ENCODE results near the gene MIDN.

The MIDN gene

DNA sequence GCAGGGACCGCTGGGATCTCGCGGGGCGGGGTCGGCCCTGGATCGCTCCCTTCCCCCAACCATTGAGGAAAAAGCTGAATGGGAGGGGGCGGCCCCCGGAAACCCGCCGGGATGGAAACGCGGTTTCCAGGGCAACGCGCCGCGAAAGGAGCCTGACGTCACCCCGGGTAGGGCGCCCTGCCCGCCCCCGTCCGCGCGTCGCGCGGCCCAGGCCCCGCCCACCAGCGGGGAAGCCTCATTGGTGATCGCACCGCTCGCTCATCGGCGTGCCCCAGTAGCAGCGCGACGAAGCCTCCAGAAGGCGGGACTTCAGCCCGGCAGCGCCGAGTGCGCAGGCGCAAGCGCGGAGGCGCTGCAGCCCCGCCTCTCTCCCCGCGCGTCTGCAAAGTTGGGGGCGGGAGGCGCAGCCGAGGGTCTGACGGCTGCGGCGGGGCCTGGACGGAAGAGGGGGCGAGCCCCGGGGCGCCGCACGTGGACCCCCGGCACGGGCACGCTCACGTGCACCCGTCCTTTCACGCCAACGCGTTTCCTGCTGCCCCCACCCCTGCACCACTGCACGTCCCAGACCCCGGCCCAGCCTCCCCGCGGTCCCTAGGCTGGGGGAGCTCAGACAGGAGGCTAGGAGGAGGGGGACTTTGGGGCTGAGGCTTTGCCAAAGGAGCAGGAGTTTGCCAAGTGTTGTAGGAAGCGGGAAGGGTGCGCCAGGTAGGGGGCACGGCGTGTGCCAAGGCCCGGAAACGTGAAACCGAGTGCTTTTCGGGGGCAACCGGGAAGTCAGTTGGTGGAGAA is 12.6 kb downstream of the MIDN start (continued):
- TF ChIP-seq, protein P1, sequence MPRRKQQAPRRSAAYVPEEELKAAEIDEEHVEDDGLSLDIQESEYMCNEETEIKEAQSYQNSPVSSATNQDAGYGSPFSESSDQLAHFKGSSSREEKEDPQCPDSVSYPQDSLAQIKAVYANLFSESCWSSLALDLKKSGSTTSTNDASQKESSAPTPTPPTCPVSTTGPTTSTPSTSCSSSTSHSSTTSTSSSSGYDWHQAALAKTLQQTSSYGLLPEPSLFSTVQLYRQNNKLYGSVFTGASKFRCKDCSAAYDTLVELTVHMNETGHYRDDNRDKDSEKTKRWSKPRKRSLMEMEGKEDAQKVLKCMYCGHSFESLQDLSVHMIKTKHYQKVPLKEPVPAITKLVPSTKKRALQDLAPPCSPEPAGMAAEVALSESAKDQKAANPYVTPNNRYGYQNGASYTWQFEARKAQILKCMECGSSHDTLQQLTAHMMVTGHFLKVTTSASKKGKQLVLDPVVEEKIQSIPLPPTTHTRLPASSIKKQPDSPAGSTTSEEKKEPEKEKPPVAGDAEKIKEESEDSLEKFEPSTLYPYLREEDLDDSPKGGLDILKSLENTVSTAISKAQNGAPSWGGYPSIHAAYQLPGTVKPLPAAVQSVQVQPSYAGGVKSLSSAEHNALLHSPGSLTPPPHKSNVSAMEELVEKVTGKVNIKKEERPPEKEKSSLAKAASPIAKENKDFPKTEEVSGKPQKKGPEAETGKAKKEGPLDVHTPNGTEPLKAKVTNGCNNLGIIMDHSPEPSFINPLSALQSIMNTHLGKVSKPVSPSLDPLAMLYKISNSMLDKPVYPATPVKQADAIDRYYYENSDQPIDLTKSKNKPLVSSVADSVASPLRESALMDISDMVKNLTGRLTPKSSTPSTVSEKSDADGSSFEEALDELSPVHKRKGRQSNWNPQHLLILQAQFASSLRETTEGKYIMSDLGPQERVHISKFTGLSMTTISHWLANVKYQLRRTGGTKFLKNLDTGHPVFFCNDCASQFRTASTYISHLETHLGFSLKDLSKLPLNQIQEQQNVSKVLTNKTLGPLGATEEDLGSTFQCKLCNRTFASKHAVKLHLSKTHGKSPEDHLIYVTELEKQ (tag by site-specific recombination; IDR thresholded peaks at IDR 0.05; ENCODE audit: borderline replicate concordance) = no peak
- TF ChIP-seq ZNF600 (tag by site-specific recombination; IDR thresholded peaks at IDR 0.05) = no peak
- no peak for TF ChIP-seq ZNF350 (tag by site-specific recombination; IDR thresholded peaks at IDR 0.05)
- TF ChIP-seq, protein P2, sequence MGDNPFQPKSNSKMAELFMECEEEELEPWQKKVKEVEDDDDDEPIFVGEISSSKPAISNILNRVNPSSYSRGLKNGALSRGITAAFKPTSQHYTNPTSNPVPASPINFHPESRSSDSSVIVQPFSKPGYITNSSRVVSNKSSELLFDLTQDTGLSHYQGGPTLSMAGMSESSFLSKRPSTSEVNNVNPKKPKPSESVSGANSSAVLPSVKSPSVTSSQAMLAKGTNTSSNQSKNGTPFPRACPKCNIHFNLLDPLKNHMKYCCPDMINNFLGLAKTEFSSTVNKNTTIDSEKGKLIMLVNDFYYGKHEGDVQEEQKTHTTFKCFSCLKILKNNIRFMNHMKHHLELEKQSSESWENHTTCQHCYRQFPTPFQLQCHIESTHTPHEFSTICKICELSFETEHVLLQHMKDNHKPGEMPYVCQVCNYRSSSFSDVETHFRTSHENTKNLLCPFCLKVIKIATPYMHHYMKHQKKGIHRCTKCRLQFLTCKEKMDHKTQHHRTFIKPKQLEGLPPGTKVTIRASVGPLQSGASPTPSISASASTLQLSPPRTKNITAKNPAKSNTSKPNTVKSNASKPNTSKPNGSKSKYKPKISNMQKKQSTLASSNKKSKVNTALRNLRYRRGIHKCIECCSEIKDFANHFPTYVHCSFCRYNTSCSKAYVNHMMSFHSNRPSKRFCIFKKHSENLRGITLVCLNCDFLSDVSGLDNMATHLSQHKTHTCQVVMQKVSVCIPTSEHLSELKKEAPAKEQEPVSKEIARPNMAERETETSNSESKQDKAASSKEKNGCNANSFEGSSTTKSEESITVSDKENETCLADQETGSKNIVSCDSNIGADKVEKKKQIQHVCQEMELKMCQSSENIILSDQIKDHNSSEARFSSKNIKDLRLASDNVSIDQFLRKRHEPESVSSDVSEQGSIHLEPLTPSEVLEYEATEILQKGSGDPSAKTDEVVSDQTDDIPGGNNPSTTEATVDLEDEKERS (tag by site-specific recombination; IDR thresholded peaks at IDR 0.05) = no peak
- no peak for TF ChIP-seq ZNF514 (tag by site-specific recombination; IDR thresholded peaks at IDR 0.05)
- TF ChIP-seq SCRT1 (tag by site-specific recombination; IDR thresholded peaks at IDR 0.05; ENCODE audit: borderline replicate concordance) = no peak
- no peak for TF ChIP-seq ZNF530 (tag by site-specific recombination; IDR thresholded peaks at IDR 0.05; ENCODE audit: low read depth)
- no peak for TF ChIP-seq ZNF175 (tag by site-specific recombination; IDR thresholded peaks at IDR 0.05)
- TF ChIP-seq ZNF311 (tag by site-specific recombination; IDR thresholded peaks at IDR 0.05; ENCODE audit: borderline replicate concordance) = no peak
- no peak for TF ChIP-seq OSR2 (tag by site-specific recombination; IDR thresholded peaks at IDR 0.05)
- TF ChIP-seq ZNF677 (tag by site-specific recombination; IDR thresholded peaks at IDR 0.05) = no peak
- no peak for TF ChIP-seq ZNF768 (tag by site-specific recombination; IDR thresholded peaks at IDR 0.05)
- no peak for TF ChIP-seq YY1 (tag by site-specific recombination; IDR thresholded peaks at IDR 0.05)
- TF ChIP-seq, protein P3, sequence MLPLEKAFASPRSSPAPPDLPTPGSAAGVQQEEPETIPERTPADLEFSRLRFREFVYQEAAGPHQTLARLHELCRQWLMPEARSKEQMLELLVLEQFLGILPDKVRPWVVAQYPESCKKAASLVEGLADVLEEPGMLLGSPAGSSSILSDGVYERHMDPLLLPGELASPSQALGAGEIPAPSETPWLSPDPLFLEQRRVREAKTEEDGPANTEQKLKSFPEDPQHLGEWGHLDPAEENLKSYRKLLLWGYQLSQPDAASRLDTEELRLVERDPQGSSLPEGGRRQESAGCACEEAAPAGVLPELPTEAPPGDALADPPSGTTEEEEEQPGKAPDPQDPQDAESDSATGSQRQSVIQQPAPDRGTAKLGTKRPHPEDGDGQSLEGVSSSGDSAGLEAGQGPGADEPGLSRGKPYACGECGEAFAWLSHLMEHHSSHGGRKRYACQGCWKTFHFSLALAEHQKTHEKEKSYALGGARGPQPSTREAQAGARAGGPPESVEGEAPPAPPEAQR (tag by site-specific recombination; IDR thresholded peaks at IDR 0.05) = no peak
- TF ChIP-seq, protein P4, sequence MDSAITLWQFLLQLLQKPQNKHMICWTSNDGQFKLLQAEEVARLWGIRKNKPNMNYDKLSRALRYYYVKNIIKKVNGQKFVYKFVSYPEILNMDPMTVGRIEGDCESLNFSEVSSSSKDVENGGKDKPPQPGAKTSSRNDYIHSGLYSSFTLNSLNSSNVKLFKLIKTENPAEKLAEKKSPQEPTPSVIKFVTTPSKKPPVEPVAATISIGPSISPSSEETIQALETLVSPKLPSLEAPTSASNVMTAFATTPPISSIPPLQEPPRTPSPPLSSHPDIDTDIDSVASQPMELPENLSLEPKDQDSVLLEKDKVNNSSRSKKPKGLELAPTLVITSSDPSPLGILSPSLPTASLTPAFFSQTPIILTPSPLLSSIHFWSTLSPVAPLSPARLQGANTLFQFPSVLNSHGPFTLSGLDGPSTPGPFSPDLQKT (IDR thresholded peaks at IDR 0.05; ENCODE audit: borderline replicate concordance, low read depth, low read length) = no peak
- no peak for TF ChIP-seq ZFP41 (tag by site-specific recombination; IDR thresholded peaks at IDR 0.05; ENCODE audit: borderline replicate concordance)
- TF ChIP-seq GLIS2 (tag by site-specific recombination; IDR thresholded peaks at IDR 0.05) = peak; percentile 85
- TF ChIP-seq ZNF837 (tag by site-specific recombination; IDR thresholded peaks at IDR 0.05) = no peak
- TF ChIP-seq ZNF548 (tag by site-specific recombination; IDR thresholded peaks at IDR 0.05) = no peak
- no peak for TF ChIP-seq BCL11B (tag by site-specific recombination; IDR thresholded peaks at IDR 0.05; ENCODE audit: low read depth)
- TF ChIP-seq ZNF701 (tag by site-specific recombination; IDR thresholded peaks at IDR 0.05) = no peak
- peak; percentile 49; the same call in 1 of the 2 replicates for TF ChIP-seq ZNF660 (tag by site-specific recombination; IDR thresholded peaks at IDR 0.05)
- TF ChIP-seq HOXC10 (CRISPR knock-in tag; IDR thresholded peaks at IDR 0.05) = no peak
- TF ChIP-seq GFI1B (tag by site-specific recombination; IDR thresholded peaks at IDR 0.05) = no peak
- peak; percentile 96 for TF ChIP-seq ZFHX2 (tag by site-specific recombination; conservative IDR thresholded peaks at IDR 0.05)
- TF ChIP-seq ZNF16 (tag by site-specific recombination; IDR thresholded peaks at IDR 0.05; ENCODE audit: low read depth) = no peak
- peak; percentile 8; the same call in 1 of the 2 replicates for TF ChIP-seq MYNN (tag by site-specific recombination; IDR thresholded peaks at IDR 0.05; ENCODE audit: borderline replicate concordance)
- TF ChIP-seq ZNF555 (tag by site-specific recombination; conservative IDR thresholded peaks at IDR 0.05) = no peak
- no peak for TF ChIP-seq HOXD13 (CRISPR knock-in tag; IDR thresholded peaks at IDR 0.05; ENCODE audit: borderline replicate concordance)
- TF ChIP-seq, protein P5, sequence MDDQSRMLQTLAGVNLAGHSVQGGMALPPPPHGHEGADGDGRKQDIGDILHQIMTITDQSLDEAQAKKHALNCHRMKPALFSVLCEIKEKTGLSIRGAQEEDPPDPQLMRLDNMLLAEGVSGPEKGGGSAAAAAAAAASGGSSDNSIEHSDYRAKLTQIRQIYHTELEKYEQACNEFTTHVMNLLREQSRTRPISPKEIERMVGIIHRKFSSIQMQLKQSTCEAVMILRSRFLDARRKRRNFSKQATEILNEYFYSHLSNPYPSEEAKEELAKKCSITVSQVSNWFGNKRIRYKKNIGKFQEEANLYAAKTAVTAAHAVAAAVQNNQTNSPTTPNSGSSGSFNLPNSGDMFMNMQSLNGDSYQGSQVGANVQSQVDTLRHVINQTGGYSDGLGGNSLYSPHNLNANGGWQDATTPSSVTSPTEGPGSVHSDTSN (CRISPR knock-in tag; IDR thresholded peaks at IDR 0.05) = peak; percentile 98
- no peak for TF ChIP-seq KLF16 (tag by site-specific recombination; IDR thresholded peaks at IDR 0.05)
